ENCODE measurements around the gene TNFSF15.

TNFSF15 gene

DNA sequence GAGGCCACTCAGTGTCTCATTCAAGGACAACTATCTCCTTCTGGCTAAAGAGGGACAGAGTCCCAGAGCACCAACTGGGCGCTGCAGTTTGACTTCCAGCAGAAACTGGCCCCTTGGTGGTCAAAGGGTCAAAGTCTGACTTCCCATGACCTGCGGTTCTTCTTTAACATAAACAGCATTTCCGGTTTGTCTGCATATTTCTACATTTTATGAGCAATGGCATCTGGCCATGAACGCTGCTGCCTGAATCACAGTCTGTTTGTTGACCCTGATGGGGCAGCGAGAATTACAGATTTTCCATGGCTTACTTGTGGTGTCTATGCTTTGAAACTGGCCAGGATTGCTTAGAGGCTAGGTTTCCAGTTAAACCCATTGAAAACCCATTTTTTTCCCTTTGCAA, 1.3 kb downstream of the TNFSF15 start:
- TF ChIP-seq, protein P1, sequence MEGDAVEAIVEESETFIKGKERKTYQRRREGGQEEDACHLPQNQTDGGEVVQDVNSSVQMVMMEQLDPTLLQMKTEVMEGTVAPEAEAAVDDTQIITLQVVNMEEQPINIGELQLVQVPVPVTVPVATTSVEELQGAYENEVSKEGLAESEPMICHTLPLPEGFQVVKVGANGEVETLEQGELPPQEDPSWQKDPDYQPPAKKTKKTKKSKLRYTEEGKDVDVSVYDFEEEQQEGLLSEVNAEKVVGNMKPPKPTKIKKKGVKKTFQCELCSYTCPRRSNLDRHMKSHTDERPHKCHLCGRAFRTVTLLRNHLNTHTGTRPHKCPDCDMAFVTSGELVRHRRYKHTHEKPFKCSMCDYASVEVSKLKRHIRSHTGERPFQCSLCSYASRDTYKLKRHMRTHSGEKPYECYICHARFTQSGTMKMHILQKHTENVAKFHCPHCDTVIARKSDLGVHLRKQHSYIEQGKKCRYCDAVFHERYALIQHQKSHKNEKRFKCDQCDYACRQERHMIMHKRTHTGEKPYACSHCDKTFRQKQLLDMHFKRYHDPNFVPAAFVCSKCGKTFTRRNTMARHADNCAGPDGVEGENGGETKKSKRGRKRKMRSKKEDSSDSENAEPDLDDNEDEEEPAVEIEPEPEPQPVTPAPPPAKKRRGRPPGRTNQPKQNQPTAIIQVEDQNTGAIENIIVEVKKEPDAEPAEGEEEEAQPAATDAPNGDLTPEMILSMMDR (IDR thresholded peaks at IDR 0.05; ENCODE audit: insufficient read depth, low read depth, low read length, missing control alignments) = no peak
- DNase-seq (ENCODE audit: low read depth) = peak; percentile 66
- no peak overlapping the region for H3K4me3 ChIP-seq (ENCODE audit: low read length)

DNA sequence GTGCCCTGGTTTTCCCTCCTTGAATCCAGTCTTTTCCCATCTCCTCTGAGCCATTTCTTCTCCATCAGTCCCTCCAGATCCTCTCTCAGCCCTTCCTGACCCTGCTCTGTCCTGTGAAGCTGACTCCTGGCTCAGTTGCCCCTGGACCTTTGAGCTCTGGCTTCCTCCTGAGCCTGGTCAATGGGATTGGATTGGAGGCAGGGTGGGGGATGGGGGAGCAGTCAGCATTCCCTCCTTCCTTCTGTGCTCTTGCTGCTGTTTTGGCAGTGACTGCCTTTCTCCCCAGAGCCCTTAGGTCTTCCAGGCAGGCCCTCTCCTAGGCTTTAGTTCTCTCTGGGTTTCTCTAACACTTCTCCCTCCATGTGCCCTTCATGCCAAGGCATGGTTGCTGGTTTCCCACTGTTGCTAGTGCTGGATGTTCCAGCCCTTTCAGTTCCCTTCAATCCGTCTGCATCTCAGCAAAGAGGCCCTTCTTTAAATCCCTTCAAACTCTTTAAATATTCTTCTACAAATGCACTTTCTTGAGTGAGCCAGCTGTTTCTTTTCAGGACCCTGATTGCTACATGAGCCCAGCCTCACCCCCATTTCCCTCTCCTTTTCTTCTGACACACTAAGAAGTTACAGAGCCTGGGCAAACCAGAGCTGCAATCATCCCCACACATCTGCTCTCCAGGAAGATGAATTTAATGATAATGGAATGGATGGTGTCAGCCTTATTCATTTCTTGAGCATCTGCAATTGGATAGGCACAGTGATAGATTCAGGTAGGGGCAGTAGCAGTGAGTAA, 2.2 kb downstream of the TNFSF15 start:
- TF ChIP-seq, protein P1 (IDR thresholded peaks at IDR 0.05; ENCODE audit: insufficient read depth, low read depth, low read length, missing control alignments) = no peak
- no peak for DNase-seq (ENCODE audit: low read depth)
- no peak overlapping the region for H3K4me3 ChIP-seq (ENCODE audit: low read length)

DNA sequence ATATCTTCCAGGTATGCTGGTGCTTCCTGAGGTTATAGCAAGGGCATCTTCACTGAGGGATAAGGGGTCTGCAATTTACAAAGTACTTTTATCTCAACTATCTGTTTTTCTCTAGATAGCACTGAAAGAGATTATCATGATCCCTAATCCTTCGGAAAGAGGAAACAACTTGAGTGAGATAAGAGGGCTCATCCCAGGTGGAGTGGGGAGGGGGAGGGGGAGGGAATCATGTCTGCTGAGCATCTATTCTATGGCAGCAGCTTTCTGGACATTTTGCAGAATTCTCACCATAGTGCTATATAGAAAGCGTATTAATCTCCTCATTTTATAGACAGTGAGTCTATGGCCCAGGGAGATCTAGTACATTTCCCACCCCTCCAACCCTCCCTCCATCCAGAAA, 5.9 kb downstream of the TNFSF15 start:
- TF ChIP-seq, protein P1 (IDR thresholded peaks at IDR 0.05; ENCODE audit: insufficient read depth, low read depth, low read length, missing control alignments) = no peak
- DNase-seq (ENCODE audit: low read depth) = no peak
- no peak overlapping the region for H3K4me3 ChIP-seq (ENCODE audit: low read length)

DNA sequence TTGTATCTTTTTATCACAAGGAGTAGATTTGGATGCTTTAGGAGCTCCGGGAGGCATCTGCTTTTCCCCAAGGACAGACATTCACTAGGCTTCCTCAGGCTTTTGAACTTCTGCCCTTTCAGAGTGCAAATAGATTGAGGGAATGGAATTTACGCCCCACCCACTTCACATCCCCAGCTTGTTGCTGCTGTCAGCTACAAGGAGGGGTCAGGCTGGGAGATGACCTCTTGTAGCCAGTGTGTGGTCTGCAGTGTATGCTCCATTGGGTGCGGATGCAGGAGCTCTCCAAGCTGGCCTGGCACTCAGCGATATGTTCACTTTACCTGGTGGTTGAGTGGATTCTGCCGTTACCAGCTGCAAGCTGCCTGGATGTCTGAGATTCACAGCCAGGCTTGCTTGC, 6.4 kb downstream of the TNFSF15 start:
- no peak overlapping the region for H3K4me3 ChIP-seq (ENCODE audit: low read length)
- no peak for DNase-seq (ENCODE audit: low read depth)
- TF ChIP-seq, protein P1 (IDR thresholded peaks at IDR 0.05; ENCODE audit: insufficient read depth, low read depth, low read length, missing control alignments) = no peak

DNA sequence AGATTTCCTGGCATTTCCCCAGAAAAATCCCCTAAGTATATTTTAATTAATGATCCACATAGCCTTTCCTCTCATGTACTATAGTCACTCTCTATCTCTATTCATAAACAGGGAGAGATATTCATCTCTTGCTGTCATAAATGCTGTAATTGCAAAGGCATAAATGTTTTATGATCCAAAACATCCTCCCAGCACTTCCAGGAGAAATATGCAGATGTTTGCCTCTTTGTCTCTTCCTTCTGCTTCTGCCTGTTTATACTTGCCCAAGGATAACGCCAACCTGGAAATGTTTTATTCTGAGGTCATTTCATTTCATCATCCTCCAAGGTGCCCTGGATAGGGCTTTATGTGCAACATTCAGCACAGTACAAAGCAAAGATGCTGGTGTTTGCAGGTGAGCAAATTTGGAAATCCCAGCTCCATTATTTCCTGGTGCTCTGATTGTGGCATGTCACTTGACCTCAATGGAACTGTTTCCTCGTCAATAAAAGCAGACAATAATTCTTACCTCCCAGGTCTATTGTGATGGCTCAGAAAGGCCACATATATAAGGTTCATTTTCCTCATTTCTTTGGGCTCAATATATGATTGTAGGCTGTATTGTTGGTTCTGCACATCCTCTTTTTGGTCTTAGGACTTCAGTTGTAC, 6.9 kb downstream of the TNFSF15 start:
- TF ChIP-seq, protein P1 (IDR thresholded peaks at IDR 0.05; ENCODE audit: insufficient read depth, low read depth, low read length, missing control alignments) = no peak
- H3K4me3 ChIP-seq (ENCODE audit: low read length) = no peak overlapping the region
- peak; percentile 86 for DNase-seq (ENCODE audit: low read depth)

DNA sequence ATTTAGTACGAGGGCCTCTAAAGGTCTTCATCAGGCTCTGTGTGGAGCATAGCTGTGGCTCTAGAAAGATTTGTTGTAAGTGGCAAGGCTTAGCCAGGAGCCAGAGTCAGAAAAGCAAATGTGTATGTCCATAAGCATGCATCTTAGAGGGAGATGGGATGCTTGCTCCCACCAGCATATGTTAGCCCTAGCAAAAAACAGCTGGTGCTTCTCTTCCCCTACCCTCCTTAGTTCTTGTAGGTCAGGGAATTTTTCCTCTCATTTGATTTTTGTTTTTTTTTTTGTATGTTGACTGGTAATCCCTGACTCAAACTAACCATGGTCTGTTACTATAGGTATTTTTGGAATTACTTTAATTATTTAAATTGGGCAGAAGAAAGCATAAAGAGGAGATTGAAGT, 7.7 kb downstream of the TNFSF15 start:
- TF ChIP-seq, protein P1 (IDR thresholded peaks at IDR 0.05; ENCODE audit: insufficient read depth, low read depth, low read length, missing control alignments) = no peak
- no peak for DNase-seq (ENCODE audit: low read depth)
- no peak overlapping the region for H3K4me3 ChIP-seq (ENCODE audit: low read length)

All from epithelial cell of esophagus (primary cell).